Measurements from ENCODE around the gene TMEM60.
"Not testable (repeated sequence)": the region's sequence is repeated elsewhere in the genome, so short reads cannot be mapped to it uniquely, and the experiment has no call there.

The TMEM60 gene

GRCh38 chr7:77811516-77812289 is 13.5 kb upstream of the TMEM60 start:
- no peak for DNase-seq

GRCh38 chr7:77808517-77808916 is 10.3 kb upstream of the TMEM60 start:
- no peak for DNase-seq

GRCh38 chr7:77806425-77806824 is 8.2 kb upstream of the TMEM60 start:
- no peak for DNase-seq

DNA sequence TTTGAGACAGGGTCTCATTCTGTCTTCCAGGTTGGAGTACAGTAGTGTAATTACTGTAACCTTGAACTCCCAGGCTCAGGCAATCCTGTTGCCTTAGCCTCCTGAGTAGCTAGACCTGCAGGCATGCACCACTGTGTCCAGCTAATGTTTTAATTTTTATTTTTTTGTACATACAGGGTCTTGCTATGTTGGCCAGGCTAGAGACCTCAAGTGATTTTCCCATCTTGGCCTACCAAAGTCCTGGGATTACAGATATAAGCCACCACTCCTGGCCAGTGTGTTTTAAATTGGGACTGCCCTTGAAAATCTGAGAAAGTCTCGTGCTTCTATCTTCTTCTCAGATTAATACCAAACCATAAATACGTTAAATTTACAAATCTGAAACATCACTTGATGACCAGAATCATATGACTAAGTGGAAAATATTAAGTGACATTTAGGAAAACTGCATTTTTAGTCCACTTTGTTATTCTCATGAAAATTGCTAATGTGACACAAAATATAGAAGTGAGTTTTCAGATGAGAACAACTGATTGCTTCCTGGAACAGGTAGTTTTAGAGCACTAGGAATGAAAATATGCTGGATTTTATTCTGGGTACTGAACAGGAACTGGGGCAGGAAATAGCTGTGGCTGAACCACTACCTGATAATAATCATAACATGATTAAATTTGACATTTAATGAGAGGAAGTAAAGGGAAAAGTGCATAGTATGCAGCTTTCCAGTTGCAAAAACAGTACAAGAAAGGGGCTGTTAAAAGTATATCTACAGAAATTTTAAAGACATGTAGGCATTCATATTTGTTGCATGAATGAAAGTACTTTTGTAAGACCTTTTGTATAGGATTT is 4.5 kb upstream of the TMEM60 start:
- peak; percentile 51 for DNase-seq

GRCh38 chr7:77800730-77801129 is 2.5 kb upstream of the TMEM60 start:
- DNase-seq: no peak

DNA sequence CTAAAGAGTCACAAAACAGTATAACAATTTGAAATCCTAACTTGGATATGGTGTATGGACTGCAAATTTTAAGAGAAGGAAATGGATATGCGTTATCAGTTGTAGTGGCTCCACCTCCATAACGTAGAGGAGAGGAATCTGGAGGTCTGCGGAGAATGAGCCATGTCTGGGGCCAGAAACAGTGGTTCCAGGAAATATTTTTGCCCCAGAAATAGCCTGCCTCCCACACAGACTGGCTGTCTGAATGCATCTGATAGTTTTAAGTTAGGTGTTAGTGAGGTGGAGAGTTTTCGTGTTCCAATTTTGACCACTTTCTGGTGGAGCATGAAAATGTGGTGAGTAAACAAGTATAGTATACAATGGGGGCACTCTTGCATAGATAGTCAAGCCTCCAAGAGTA is 1.9 kb upstream of the TMEM60 start:
- DNase-seq: peak; percentile 40

GRCh38 chr7:77799078-77799964 is 1.1 kb upstream of the TMEM60 start:
- DNase-seq: peak; percentile 20

GRCh38 chr7:77797734-77798393 is 370 bp downstream of the TMEM60 start:
- DNase-seq: no peak

DNA sequence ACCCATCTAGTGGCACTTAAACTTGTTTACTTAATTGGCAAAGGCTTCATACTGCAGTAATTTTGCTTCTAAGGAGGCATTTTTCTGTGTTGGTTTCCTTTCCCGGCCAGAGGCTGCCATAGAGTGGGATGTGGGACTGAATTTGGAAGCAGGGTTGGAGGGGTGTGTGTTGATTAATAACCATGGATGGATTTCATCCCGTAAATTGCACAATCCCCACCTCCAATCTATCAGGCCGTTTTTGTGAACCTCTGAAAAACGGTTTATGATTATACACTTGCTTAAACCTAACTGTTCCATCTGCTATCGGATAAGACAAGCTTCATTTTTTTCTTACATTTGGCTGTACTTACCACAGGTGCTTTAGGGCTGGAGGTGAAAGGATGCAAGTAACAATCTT is 1.3 kb downstream of the TMEM60 start:
- no peak for DNase-seq

DNA sequence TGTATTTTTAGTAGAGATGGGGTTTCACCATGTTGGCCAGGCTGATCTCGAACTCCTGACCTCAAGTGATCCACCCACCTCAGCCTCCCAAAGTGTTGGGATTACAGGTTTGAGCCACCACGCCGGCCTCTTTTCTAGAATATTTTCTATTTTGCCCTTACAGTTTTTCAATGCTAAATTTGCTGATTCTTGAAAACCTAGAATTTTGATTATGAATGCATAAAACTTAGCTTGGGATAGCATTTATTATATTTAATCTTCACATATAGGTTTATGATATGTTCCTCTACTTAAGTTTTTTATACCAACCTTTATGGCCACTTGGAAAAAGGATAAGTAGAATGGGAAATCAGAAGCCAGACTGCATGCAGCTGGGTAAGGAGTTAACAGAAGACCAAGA is 2.1 kb downstream of the TMEM60 start:
- no peak for DNase-seq

DNA sequence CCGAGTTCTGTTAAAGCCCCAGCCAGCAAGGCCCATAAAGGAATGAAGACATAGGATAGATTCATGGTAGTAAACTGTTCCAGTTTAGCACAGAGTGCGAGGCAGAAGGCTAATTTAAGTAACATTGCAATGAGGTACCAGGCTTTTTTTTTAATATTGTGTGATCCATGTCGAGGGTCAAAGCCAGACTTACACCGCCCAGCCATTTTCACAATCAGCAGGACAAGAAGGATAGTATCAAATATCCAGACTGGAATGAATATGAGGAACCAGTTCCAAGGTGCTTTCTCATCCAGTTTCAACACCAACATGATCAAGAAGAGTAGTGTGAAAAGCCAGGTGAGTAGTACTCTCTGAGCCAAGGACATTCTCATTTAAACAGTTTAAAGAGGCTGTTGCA is 4.2 kb downstream of the TMEM60 start:
- DNase-seq: no peak

- DNase-seq: no peak
Measured at GRCh38 chr7:77791956-77792355, 6.3 kb downstream of the TMEM60 start.

DNA sequence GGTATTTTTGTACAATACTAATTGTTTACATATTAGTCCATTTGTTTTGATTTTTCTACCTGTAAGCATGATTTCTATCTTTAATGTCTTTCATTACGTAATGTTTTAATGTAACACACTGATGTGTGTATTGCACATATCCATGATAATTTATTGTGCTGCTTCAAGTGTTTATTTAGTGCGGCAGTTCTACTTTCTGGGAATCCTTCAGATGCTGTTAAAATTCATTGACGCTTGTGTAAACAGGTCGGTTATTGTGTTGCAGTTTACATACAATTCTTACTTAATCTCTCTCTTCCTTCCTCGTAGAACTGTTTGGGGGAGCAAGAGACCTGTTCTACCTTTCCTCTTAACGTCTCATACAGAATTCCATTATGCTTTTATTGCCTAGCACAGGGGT is 6.9 kb downstream of the TMEM60 start:
- DNase-seq: no peak

GRCh38 chr7:77788327-77788902 is 9.8 kb downstream of the TMEM60 start:
- no peak for DNase-seq

- no peak for DNase-seq
Measured at GRCh38 chr7:77786741-77787140, 11.5 kb downstream of the TMEM60 start.

DNA sequence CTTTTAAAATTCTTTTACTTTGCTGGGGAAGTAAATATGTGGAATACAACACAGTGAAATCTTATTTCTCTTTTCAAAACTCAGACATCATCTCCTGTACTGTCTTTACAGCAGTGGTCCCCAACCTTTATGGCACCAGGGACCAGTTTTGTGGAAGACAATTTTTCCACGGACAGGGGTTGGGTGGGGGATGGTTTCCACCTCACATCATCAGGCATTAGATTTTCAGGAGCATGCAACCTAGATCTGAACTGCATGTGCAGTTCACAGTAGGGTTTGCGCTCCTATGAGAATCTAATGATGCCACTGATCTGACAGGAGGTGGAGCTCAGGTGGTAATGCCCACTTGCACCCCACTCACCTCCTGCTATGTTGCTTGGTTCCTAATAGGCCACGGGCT is 12.2 kb downstream of the TMEM60 start:
- no peak for DNase-seq

DNA sequence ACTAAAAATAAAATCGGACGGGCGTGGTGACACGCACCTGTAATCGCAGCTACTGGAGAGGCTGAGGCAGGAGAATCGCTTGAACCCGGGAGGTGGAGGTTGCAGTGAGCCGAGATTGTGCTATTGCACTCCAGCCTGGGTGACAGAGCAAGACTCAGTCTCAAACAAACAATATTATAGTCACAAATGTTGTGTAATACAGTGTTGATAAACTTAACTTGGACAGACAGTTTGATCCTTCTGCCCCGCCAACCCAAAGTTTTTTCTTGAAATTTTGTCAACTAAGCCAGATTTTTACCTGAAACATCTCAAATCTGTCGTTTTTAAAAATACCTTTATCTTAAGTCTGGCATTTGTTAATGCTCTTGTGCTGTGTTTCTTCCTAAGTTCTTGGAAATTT is 13.8 kb downstream of the TMEM60 start:
- not testable (repeated sequence) for DNase-seq

DNA sequence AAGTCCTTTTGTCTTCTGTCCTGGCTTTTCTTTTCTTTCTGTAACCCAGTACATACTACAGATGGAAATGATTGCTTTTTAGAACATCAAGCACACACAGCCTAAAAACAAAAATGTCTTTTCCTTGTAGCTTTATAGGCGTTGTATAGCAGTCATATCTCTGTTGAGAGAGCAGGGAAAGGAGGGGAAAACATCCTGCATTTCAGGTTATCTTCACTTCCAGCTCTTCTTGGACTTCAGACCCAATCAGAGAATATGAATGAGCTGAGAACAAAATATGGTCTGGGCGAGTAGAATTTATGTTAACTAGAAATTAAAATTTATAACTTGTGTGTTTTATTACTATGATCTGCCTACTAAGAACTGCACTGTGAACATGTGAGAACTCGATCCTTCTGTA is 14.7 kb downstream of the TMEM60 start:
- DNase-seq: no peak

DNA sequence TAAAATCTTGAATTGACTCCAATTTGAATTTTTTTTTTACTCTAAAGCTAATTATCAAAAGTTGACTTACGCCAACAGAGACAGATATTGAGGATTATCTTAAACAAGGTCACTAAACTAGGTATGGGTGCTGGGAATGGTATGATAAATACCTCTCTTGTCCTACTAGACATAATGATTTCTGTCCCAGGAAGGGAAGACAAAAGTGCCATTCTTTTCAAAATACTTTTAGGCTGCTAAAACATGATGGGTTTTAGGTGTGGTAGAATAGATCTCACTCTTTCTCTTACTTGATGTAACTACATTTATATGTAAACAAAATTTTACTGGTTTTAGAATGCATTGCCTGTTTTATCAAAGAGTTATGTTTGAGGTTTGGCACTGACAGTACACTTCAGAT is 15.1 kb downstream of the TMEM60 start:
- no peak for DNase-seq

DNA sequence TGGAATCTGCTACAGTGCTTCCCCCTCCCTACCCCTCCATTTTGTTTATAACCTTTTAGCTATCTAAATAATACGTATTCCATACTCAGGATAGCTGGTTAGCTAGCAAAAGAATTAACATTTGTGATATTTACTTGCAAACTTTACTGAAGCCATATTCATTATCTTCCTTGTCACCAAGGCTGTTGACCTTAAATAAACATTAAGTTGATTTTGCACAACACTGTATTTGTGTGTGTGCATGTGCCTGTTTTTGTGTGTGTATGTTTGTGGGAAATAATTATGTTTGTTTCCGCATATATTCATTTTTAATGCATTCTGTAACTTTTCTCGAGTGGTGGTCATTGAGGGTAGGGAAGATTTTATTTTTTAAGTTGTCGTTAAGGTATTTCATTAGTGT is 15.9 kb downstream of the TMEM60 start:
- no peak for DNase-seq

DNA sequence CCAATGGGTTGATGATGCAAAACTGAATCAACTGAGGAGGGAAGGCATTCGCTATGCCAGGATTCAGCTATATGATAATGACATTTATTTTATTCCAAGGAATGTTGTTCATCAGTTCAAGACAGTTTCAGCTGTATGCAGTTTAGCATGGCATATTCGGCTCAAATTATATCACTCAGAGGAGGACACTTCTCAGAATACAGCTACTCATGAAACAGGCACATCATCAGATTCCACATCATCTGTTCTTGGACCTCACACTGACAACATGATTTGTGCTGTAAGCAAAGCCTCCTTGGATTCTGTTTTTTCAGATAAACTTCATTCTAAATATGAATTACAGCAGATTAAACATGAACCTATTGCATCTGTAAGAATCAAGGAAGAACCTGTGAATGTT is 19.7 kb downstream of the TMEM60 start:
- no peak for DNase-seq

- DNase-seq: no peak
Measured at GRCh38 chr7:77771901-77772300, 26.3 kb downstream of the TMEM60 start.
